Eye (tissue), 1 donor: ENCODE measurements around the gene SH3PXD2A.
A peak's percentile ranks its signal among the peaks of the same experiment; 100 is the strongest.

ENCODE experiments used
- DNase-seq: peaks from one replicate; pipeline ENCODE4 v3.0.0-alpha.2; 2015

SH3PXD2A gene

GRCh38 chr10:103806395-103807187, 48.8 kb downstream of the SH3PXD2A start:
- no peak for DNase-seq

GRCh38 chr10:103805781-103806180, 49.6 kb downstream of the SH3PXD2A start:
- DNase-seq, result no peak

GRCh38 chr10:103804871-103805270, 50.5 kb downstream of the SH3PXD2A start:
- peak; percentile 90 for DNase-seq

- no peak for DNase-seq
These were observed 51.4 kb downstream of the SH3PXD2A start for GRCh38 chr10:103803941-103804340.

GRCh38 chr10:103802637-103803353, 52.6 kb downstream of the SH3PXD2A start:
- no peak for DNase-seq

GRCh38 chr10:103802081-103802480, 53.3 kb downstream of the SH3PXD2A start:
- no peak for DNase-seq

GRCh38 chr10:103800789-103801540, 54.4 kb downstream of the SH3PXD2A start:
- no peak for DNase-seq

- no peak for DNase-seq
These were observed 55.3 kb downstream of the SH3PXD2A start for GRCh38 chr10:103800089-103800488.

GRCh38 chr10:103799341-103799740, 56.0 kb downstream of the SH3PXD2A start:
- DNase-seq, result no peak

- no peak for DNase-seq
These were observed 56.9 kb downstream of the SH3PXD2A start for GRCh38 chr10:103798511-103798910.

- DNase-seq, result no peak
These were observed 57.5 kb downstream of the SH3PXD2A start for GRCh38 chr10:103797857-103798256.

- DNase-seq, result no peak
These were observed 59.6 kb downstream of the SH3PXD2A start for GRCh38 chr10:103795634-103796270.

GRCh38 chr10:103794996-103795395, 60.4 kb downstream of the SH3PXD2A start:
- DNase-seq, result no peak

- no peak for DNase-seq
These were observed 61.2 kb downstream of the SH3PXD2A start for GRCh38 chr10:103793920-103794883.

GRCh38 chr10:103793429-103793828, 61.9 kb downstream of the SH3PXD2A start:
- no peak for DNase-seq

- DNase-seq, result no peak
These were observed 62.8 kb downstream of the SH3PXD2A start for GRCh38 chr10:103792547-103792946.

GRCh38 chr10:103791858-103792257, 63.5 kb downstream of the SH3PXD2A start:
- DNase-seq, result no peak

GRCh38 chr10:103791291-103791690, 64.1 kb downstream of the SH3PXD2A start:
- no peak for DNase-seq

- DNase-seq, result no peak
These were observed 64.8 kb downstream of the SH3PXD2A start for GRCh38 chr10:103790580-103790979.

- DNase-seq, result no peak
These were observed 65.6 kb downstream of the SH3PXD2A start for GRCh38 chr10:103789771-103790201.

GRCh38 chr10:103789161-103789560, 66.2 kb downstream of the SH3PXD2A start:
- no peak for DNase-seq

- DNase-seq, result no peak
These were observed 68.0 kb downstream of the SH3PXD2A start for GRCh38 chr10:103787331-103787730.
